GM19455 (cell line): ENCODE data around the gene CDKN2AIPNL.
"Not testable (repeated sequence)": the region's sequence is repeated elsewhere in the genome, so short reads cannot be mapped to it uniquely, and the experiment has no call there.

Experiments
- ATAC-seq: cut with Tn5 transposase; IDR thresholded peaks from one replicate; pipeline ENCODE4 v1.9.1; 2021; ENCODE audit not compliant: unreplicated experiment

Gene CDKN2AIPNL

DNA sequence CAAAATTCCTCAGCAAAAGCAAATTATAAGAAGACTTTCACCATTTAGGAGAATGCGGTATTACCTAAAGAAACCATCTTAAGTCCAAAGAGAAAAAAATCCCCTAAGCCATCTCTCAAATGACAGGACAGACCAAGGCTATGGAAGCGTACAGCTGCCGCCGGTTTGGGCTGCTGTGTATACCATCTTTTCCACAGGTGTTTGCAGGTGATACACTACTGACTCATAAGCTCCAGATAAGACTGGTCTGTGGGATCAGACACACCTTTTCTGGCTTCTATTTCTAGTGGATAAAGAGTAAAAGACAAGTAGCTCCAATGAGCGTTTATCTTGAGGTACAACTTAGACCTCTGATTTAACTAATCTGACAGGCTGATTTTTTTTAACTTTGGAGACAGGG is 7.7 kb downstream of the CDKN2AIPNL start:
- no peak for ATAC-seq

DNA sequence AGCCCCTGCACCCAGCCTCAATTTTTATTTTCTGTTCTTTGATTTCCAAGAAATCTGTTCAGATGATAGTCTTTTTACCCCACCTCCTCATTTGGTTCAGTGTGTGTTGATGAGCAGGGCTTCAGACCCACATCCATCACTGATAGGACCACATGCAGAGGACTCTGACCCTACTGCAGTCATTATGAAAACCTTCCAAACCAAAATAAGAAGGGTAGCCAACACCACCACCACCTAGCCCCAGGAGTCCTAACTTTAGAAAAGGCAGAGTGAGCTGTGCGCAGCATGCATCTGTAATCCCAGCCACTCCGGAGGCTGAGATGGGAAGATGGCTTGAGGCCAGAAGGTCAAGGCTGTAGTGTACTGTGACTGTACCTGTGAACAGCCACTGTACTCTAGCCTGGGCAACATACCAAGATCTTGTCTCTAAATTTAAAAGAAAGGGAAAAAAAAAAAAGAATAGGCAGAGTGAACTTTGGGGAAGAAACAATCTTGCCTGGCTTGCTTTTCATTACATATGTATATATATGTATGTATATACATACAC is 13.0 kb downstream of the CDKN2AIPNL start:
- no peak for ATAC-seq

DNA sequence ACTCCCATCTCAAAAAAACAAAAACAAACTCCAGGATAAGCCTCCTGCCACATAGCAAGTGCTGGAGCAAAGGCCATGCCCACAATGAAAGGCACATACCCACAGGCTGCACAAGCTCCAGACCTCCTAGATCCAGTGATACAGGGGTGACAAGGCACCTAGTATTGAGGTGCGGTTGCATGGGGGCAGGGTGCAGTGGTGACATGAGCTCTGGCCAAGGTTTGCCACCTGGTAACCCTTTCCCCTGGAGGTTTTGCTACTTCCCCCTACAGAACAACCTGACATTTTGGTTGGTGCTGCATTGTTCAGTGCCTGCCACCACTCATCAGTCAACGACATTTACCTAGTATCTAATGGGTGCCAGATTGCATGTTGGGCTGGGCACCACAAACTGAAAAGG is 14.5 kb downstream of the CDKN2AIPNL start:
- ATAC-seq, result no peak

DNA sequence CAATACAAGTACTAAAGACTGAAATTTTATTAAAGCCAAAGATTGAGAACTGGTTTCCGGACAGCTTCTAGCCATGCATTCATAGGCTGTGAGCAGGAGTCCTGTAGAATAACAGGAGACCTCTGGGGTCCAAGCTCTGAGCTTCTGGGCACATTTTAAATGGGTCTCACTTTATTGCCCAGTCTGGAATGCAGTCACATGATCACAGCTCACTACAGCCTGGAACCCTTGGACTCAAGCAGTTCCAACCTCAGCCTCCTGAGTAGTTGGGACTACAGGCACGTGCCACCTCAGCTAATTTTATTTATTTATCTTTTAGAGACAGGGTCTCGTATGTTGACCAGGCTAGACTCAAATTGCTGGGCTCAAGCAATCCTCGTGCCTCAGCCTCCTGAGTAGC is 15.4 kb downstream of the CDKN2AIPNL start:
- ATAC-seq, result no peak

- ATAC-seq, result no peak
These were observed 16.7 kb downstream of the CDKN2AIPNL start for GRCh38 chr5:134394932-134395331.

- no peak for ATAC-seq
These were observed 19.4 kb downstream of the CDKN2AIPNL start for GRCh38 chr5:134392301-134392700.

DNA sequence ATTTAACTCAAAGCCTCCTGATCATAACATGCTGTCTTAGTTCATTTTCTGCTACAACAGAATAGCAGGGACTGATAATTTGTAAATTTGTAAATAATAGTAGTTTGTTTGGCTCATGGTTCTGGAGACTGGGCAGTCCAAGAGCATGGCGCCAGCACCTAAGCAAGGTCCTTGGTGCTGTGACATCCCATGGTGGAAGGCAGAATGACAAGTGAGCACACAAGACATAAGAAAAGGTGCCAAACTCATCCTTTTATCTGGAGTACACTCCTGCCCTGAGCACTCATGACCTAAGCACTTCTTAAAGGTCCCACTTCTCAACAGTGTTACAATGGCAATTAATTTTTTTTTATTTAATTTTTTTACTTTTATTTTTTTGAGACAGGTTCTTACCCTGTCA is 24.2 kb downstream of the CDKN2AIPNL start:
- no peak for ATAC-seq

DNA sequence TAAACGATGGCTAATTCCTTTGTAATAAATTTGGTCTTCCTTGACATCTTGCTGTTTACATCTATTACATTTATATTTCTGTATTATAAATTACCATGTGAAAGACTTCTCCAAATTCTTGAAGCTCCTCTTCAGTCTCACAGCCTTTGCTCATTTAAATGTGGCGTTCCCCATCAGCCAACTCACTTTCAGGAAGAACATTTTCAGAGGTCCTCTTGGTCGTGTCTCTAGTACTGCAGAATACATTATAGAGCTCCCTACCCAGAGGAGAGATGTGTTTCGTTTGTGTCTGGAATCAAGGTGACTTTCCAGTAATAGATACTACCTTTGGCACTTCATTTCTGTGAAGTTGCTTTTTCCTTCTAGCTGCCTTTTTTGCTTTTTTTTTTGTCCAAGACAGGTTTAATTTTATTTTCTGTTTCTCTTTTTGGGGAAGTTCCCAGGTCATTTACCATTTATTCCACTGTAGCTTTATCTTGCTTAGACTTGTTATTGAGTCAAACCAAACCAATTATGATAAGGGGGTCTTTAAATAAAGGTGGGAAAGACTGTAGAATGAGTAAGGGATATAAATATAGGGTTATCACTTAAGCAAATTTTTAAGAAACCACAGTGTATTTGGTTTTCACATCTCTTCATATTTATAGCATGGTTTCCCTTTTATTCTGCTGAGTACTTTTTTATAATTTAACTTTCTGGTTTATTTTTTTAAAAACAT is 27.5 kb downstream of the CDKN2AIPNL start:
- no peak for ATAC-seq

DNA sequence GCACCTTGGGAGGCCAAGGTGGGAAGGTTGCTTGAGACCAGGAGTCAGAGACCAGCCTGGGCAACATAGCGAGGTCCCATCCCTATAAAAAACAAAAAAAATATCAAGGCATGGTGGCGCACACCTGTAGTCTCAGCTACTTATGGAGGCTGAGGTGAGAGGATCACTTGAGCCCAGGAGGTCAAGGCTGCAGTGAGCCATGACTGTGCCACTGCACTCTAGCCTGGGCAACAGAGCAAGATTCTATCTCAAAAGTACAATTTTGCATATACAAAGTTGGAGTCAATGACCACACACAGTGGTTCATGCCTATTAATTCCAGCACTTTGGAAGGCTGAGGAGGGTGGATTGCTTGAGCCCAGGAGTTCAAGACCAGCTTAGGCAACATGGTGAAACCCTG is 29.5 kb downstream of the CDKN2AIPNL start:
- ATAC-seq, result not testable (repeated sequence)

DNA sequence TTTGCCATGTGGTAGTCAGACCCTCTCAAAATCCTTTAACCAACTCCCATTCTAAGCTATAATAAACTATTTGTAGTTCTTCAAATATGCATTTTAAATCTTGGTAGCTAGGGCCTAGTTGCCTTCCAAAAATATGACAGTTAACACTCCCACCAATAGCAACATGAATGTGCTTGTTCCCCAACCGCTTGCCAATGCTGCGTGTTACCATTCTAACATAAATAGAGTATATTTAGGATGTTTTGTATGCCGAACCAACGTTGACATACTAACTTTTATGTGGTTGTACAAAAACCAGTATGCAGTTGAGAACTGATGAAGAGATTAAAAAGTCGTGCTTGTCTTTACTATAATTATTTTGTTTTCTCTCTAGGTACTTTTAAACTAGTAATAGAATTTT is 31.3 kb downstream of the CDKN2AIPNL start:
- ATAC-seq, result no peak

- no peak for ATAC-seq
These were observed 37.4 kb downstream of the CDKN2AIPNL start for GRCh38 chr5:134374232-134374631.

- not testable (repeated sequence) for ATAC-seq
These were observed 38.0 kb downstream of the CDKN2AIPNL start for GRCh38 chr5:134373633-134374032.

DNA sequence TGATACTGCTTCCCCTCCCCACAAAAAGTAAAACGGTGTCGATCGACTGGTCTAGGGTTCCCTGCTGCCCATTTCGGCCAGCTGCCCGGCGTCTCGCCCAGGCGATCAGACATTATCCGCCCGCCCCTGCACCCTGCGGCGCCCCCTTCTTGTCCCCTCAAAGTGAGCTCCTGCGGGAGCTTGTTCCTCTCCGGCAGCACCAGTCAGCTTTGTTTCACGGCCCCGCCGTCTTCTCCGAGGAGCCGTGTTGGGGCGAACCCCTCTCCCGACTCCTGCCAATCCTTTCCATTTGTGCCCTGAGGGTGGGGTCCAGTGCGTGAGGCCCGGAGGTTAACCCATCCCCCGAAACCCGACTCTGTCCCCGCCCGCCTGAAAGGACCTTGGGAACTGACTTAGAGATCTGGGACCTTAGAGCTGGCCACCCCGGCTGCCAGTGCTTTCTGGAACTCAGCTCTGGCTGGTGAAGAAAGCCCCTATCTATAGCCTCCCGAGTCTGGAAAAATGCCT is 39.8 kb downstream of the CDKN2AIPNL start:
- ATAC-seq, result no peak

GRCh38 chr5:134370871-134371833 is 40.5 kb downstream of the CDKN2AIPNL start, which contains the start of gene UBE2B:
UBE2B (plus strand) TSS chr5:134371569; CDS start chr5:134371596, 27 bp downstream.
- ATAC-seq, result peak; percentile 71

- peak; percentile 7 for ATAC-seq
These were observed 41.3 kb downstream of the CDKN2AIPNL start for GRCh38 chr5:134370311-134370870.

DNA sequence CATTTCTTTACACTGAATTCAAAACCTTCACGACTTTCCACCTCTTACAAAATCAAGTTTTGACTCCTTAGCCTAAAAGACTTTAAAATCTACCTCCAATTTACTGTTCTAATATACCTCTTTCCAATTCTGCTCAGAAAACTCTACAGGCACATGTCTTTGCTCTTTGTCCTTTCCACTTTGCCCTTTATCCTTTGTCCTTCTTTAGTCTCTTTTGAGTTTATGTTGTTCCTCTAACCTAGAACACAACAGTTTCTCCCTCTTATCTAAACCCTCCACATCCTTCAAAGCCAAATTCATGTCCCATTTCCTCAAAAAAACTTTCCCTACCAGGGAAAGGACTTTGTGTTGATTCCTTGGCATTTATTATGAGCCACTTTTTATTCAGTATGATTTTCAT is 46.1 kb downstream of the CDKN2AIPNL start:
- no peak for ATAC-seq

DNA sequence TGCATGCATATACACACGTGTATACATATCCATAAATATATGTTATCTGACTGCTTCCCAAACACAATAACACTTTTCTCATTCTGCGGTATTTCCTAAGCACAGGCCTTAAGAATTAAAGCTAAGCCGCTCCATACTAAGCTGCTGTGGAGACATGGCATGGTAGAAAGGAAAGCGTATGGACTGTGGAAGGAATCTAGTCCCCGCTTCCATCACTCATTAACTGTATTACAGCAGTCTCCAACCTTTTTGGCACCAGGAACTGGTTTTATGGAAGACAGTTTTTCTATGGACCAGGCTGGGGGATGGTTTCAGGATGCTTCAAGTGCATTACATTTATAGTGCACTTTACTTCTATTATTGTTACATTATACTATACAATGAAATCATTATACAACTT is 56.0 kb downstream of the CDKN2AIPNL start:
- ATAC-seq, result no peak
